ENCODE data around the gene SLC9A3.
A peak's percentile ranks its signal among the peaks of the same experiment; 100 is the strongest.

- TF ChIP-seq POLR2A (IDR thresholded peaks at IDR 0.05): peak in 1 of 2 donors; percentile 80
- TF ChIP-seq, protein P1, sequence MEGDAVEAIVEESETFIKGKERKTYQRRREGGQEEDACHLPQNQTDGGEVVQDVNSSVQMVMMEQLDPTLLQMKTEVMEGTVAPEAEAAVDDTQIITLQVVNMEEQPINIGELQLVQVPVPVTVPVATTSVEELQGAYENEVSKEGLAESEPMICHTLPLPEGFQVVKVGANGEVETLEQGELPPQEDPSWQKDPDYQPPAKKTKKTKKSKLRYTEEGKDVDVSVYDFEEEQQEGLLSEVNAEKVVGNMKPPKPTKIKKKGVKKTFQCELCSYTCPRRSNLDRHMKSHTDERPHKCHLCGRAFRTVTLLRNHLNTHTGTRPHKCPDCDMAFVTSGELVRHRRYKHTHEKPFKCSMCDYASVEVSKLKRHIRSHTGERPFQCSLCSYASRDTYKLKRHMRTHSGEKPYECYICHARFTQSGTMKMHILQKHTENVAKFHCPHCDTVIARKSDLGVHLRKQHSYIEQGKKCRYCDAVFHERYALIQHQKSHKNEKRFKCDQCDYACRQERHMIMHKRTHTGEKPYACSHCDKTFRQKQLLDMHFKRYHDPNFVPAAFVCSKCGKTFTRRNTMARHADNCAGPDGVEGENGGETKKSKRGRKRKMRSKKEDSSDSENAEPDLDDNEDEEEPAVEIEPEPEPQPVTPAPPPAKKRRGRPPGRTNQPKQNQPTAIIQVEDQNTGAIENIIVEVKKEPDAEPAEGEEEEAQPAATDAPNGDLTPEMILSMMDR (IDR thresholded peaks at IDR 0.05): no peak
These were observed 51.3 kb downstream of the SLC9A3 start for GRCh38 chr5:472656-473550.
